Suprapubic skin (tissue), 4 donors: ENCODE measurements around the gene REXO1.
"Not testable (repeated sequence)": the region's sequence is repeated elsewhere in the genome, so short reads cannot be mapped to it uniquely, and the experiment has no call there.

Source experiments
- CTCF ChIP-seq, 2 donors: fragments of 200-600 bp in 1 of 2; fragments of 450-650 bp in 1 of 2; sonication (generic) in 1 of 2; IDR thresholded peaks; one replicate each; pipeline ENCODE4 v1.5.1; 2016 to 2019; ENCODE audit warnings: antibody characterized with exemption in 2 of 2, mild to moderate bottlenecking in 1 of 2, moderate library complexity in 1 of 2
- POLR2A ChIP-seq, 2 donors: fragments of 450-650 bp; IDR thresholded peaks; one replicate each; pipeline ENCODE4 v1.6.1; 2017; ENCODE audit warnings: antibody characterized with exemption in 2 of 2, mild to moderate bottlenecking in 2 of 2, moderate library complexity in 2 of 2
- POLR2AphosphoS5 ChIP-seq, 3 donors: sonication (generic); formaldehyde crosslinking; IDR thresholded peaks; one replicate each; pipeline ENCODE4 v1.6.1; 2017; ENCODE audit warnings: antibody characterized with exemption in 3 of 3

GRCh38 chr19:1876496-1877279 is 28.4 kb upstream of the REXO1 start:
- TF ChIP-seq POLR2A, CTCF, POLR2AphosphoS5 (IDR thresholded peaks at IDR 0.05): not testable (repeated sequence)
